Stimulated activated naive CD8-positive, alpha-beta T cell treated with anti-CD3 and anti-CD28 coated beads, Interleukin-15, amount 100 ng/mL, for 72 hours (primary cell): ENCODE results near the gene PGM1.

ENCODE experiments used
- ATAC-seq: fragments of 150-1000 bp; cut with Tn5 transposase; 2 replicates; pipeline ENCODE4 v1.10.0; 2021; ENCODE audit warnings: mild to moderate bottlenecking, moderate library complexity
- DNase-seq, 2 donors: peaks; one replicate each; pipeline ENCODE4 v3.0.0; 2021 to 2022
- H3K27ac Mint-ChIP-seq, 2 donors: one replicate each; pipeline ENCODE4 v1.8.0; 2022; ENCODE audit warnings: mild to moderate bottlenecking in 2 of 2, mixed read lengths in 2 of 2, moderate library complexity in 2 of 2
- H3K27me3 Mint-ChIP-seq: one replicate; pipeline ENCODE4 v1.8.0; 2022; ENCODE audit warnings: mixed read lengths
- H3K4me1 Mint-ChIP-seq: one replicate; pipeline ENCODE4 v1.8.0; 2022; ENCODE audit warnings: mild to moderate bottlenecking, mixed read lengths
- H3K4me3 Mint-ChIP-seq, 2 donors: one replicate each; pipeline ENCODE4 v1.8.0; 2022; ENCODE audit warnings: mild to moderate bottlenecking in 2 of 2, mixed read lengths in 2 of 2, moderate library complexity in 1 of 2
- H3K9me3 Mint-ChIP-seq, 2 donors: one replicate each; pipeline ENCODE4 v1.8.0; 2022; ENCODE audit warnings: mixed read lengths in 2 of 2

PGM1 gene

GRCh38 chr1:63636192-63637105 is 43.2 kb downstream of the PGM1 start:
- Mint-ChIP-seq H3K9me3 (no peaks in the 10 kb centered on the region), H3K4me1 (peaks cover 7% of the 10 kb centered on the region), H3K4me3 (no peak overlapping the region), H3K27ac (peak overlapping the region in 1 of 2 donors; percentile 70), H3K27me3 (no peaks in the 10 kb centered on the region)
- ATAC-seq (no peak), DNase-seq (no peak)

GRCh38 chr1:63638471-63638870 is 45.3 kb downstream of the PGM1 start:
- Mint-ChIP-seq H3K27me3 (no peaks in the 10 kb centered on the region), H3K4me3 (no peak overlapping the region), H3K9me3 (no peaks in the 10 kb centered on the region), H3K4me1 (no peaks in the 10 kb centered on the region), H3K27ac (peak overlapping the region in 1 of 2 donors; percentile 12)
- DNase-seq, result no peak
- ATAC-seq, result no peak

GRCh38 chr1:63638875-63639274 is 45.7 kb downstream of the PGM1 start:
- no peaks in the 10 kb centered on the region for H3K27me3 Mint-ChIP-seq
- no peak overlapping the region for H3K4me3 Mint-ChIP-seq
- no peak overlapping the region for H3K27ac Mint-ChIP-seq

GRCh38 chr1:63640633-63641567 is 47.7 kb downstream of the PGM1 start:
- H3K27me3 Mint-ChIP-seq, result no peaks in the 10 kb centered on the region
- no peak for ATAC-seq
- H3K9me3 Mint-ChIP-seq, result no peaks in the 10 kb centered on the region
- H3K4me3 Mint-ChIP-seq, result no peak overlapping the region
- DNase-seq, result no peak
- peak overlapping the region in 1 of 2 donors; percentile 78 for H3K27ac Mint-ChIP-seq
- H3K4me1 Mint-ChIP-seq, result no peaks in the 10 kb centered on the region

More at GRCh38 chr1:63638875-63639274, 45.7 kb downstream of the PGM1 start:
- ATAC-seq, result no peak
- no peaks in the 10 kb centered on the region for H3K4me1 Mint-ChIP-seq
- H3K9me3 Mint-ChIP-seq, result no peaks in the 10 kb centered on the region
- no peak for DNase-seq

- no peak for DNase-seq
- H3K4me3 Mint-ChIP-seq, result no peak overlapping the region
- no peaks in the 10 kb centered on the region for H3K4me1 Mint-ChIP-seq
- no peak for ATAC-seq
- no peak overlapping the region for H3K27ac Mint-ChIP-seq
- H3K9me3 Mint-ChIP-seq, result no peaks in the 10 kb centered on the region
- no peaks in the 10 kb centered on the region for H3K27me3 Mint-ChIP-seq
Observed at GRCh38 chr1:63641615-63642014, 48.4 kb downstream of the PGM1 start.

- ATAC-seq, result no peak
- Mint-ChIP-seq H3K4me1 (no peaks in the 10 kb centered on the region), H3K9me3 (no peaks in the 10 kb centered on the region), H3K27me3 (no peaks in the 10 kb centered on the region), H3K4me3 (no peak overlapping the region), H3K27ac (no peak overlapping the region)
- DNase-seq, result no peak
Observed at GRCh38 chr1:63642901-63643300, 49.7 kb downstream of the PGM1 start.

- H3K9me3 Mint-ChIP-seq, result no peaks in the 10 kb centered on the region
- H3K27ac Mint-ChIP-seq, result no peak overlapping the region
- DNase-seq (no peak), ATAC-seq (no peak)
- H3K27me3 Mint-ChIP-seq, result no peaks in the 10 kb centered on the region
- H3K4me3 Mint-ChIP-seq, result no peak overlapping the region
- no peaks in the 10 kb centered on the region for H3K4me1 Mint-ChIP-seq
Observed at GRCh38 chr1:63643517-63643916, 50.3 kb downstream of the PGM1 start.

- Mint-ChIP-seq H3K9me3 (no peaks in the 10 kb centered on the region), H3K27me3 (no peaks in the 10 kb centered on the region), H3K27ac (no peak overlapping the region), H3K4me3 (no peak overlapping the region), H3K4me1 (no peaks in the 10 kb centered on the region)
- ATAC-seq, result no peak
- DNase-seq, result no peak
Observed at GRCh38 chr1:63643926-63644325, 50.7 kb downstream of the PGM1 start.

GRCh38 chr1:63645317-63645716 is 52.1 kb downstream of the PGM1 start:
- H3K27me3 Mint-ChIP-seq, result no peaks in the 10 kb centered on the region

GRCh38 chr1:63648689-63649088 is 55.5 kb downstream of the PGM1 start:
- peaks cover 9% of the 10 kb centered on the region for H3K4me1 Mint-ChIP-seq
- H3K27me3 Mint-ChIP-seq, result no peaks in the 10 kb centered on the region
- ATAC-seq (no peak), DNase-seq (no peak)
- no peaks in the 10 kb centered on the region for H3K9me3 Mint-ChIP-seq
- no peak overlapping the region for H3K4me3 Mint-ChIP-seq
- no peak overlapping the region for H3K27ac Mint-ChIP-seq

More at GRCh38 chr1:63645317-63645716, 52.1 kb downstream of the PGM1 start:
- H3K4me1 Mint-ChIP-seq, result no peaks in the 10 kb centered on the region
- no peak overlapping the region for H3K4me3 Mint-ChIP-seq
- no peak for DNase-seq
- H3K27ac Mint-ChIP-seq, result no peak overlapping the region
- ATAC-seq, result no peak
- no peaks in the 10 kb centered on the region for H3K9me3 Mint-ChIP-seq

GRCh38 chr1:63651161-63651701 is 58.0 kb downstream of the PGM1 start:
- peak; percentile 37 for ATAC-seq
- no peak overlapping the region for H3K4me3 Mint-ChIP-seq
- H3K27ac Mint-ChIP-seq, result peak overlapping the region; percentile 48 to 84
- DNase-seq, result no peak
- H3K27me3 Mint-ChIP-seq, result no peaks in the 10 kb centered on the region
- H3K4me1 Mint-ChIP-seq, result peaks cover 9% of the 10 kb centered on the region
- H3K9me3 Mint-ChIP-seq, result no peaks in the 10 kb centered on the region

GRCh38 chr1:63653976-63654375 is 60.8 kb downstream of the PGM1 start:
- Mint-ChIP-seq H3K27ac (no peak overlapping the region), H3K9me3 (no peaks in the 10 kb centered on the region), H3K4me3 (no peak overlapping the region), H3K4me1 (peaks cover 9% of the 10 kb centered on the region), H3K27me3 (no peaks in the 10 kb centered on the region)
- ATAC-seq (no peak), DNase-seq (no peak)

GRCh38 chr1:63659448-63659847 is 66.2 kb downstream of the PGM1 start:
- H3K27me3 Mint-ChIP-seq, result no peaks in the 10 kb centered on the region
- H3K9me3 Mint-ChIP-seq, result peaks cover 0 to 12% of the 10 kb centered on the region in 2 donors
- no peak overlapping the region for H3K27ac Mint-ChIP-seq
- H3K4me1 Mint-ChIP-seq, result no peaks in the 10 kb centered on the region
- no peak overlapping the region for H3K4me3 Mint-ChIP-seq
- DNase-seq (no peak), ATAC-seq (no peak)

GRCh38 chr1:63662056-63662836 is 69.0 kb downstream of the PGM1 start:
- Mint-ChIP-seq H3K27ac (no peak overlapping the region), H3K4me1 (no peaks in the 10 kb centered on the region), H3K27me3 (no peaks in the 10 kb centered on the region), H3K4me3 (no peak overlapping the region), H3K9me3 (peaks cover 0 to 12% of the 10 kb centered on the region in 2 donors)
- ATAC-seq (peak; percentile 33), DNase-seq (no peak)

GRCh38 chr1:63662841-63663240 is 69.6 kb downstream of the PGM1 start:
- Mint-ChIP-seq H3K4me1 (no peaks in the 10 kb centered on the region), H3K27ac (no peak overlapping the region), H3K9me3 (peaks cover 0 to 12% of the 10 kb centered on the region in 2 donors), H3K4me3 (no peak overlapping the region), H3K27me3 (no peaks in the 10 kb centered on the region)
- no peak for DNase-seq
- no peak for ATAC-seq
